NCI-H1092 treated with DMSO at 0.1 percent for 48 hours (cell line): ENCODE results near the gene CAPS2.
"Not testable (repeated sequence)": the region's sequence is repeated elsewhere in the genome, so short reads cannot be mapped to it uniquely, and the experiment has no call there.

Source experiments
- DNase-seq: peaks from one replicate; lab custom pipeline; 2025; lab: John Stamatoyannopoulos, UW

The CAPS2 gene

GRCh38 chr12:75329918-75330826, at the start of gene CAPS2:
CAPS2 (minus strand) TSS chr12:75330324; CDS start chr12:75326498, 3,826 bp downstream.
- DNase-seq, result peak; percentile 69

GRCh38 chr12:75378354-75378753, 48.2 kb upstream of the CAPS2 start:
- DNase-seq, result no peak

GRCh38 chr12:75374971-75375370, 44.8 kb upstream of the CAPS2 start:
- no peak for DNase-seq

GRCh38 chr12:75366629-75367028, 36.5 kb upstream of the CAPS2 start:
- no peak for DNase-seq

GRCh38 chr12:75364919-75365318, 34.8 kb upstream of the CAPS2 start:
- no peak for DNase-seq

- no peak for DNase-seq
Measured at GRCh38 chr12:75361408-75361807, 31.3 kb upstream of the CAPS2 start.

GRCh38 chr12:75360920-75361319, 30.8 kb upstream of the CAPS2 start:
- no peak for DNase-seq

- DNase-seq, result no peak
Measured at GRCh38 chr12:75354011-75354410, 23.9 kb upstream of the CAPS2 start.

GRCh38 chr12:75350413-75350812, 20.3 kb upstream of the CAPS2 start:
- no peak for DNase-seq

GRCh38 chr12:75349946-75350345, 19.8 kb upstream of the CAPS2 start:
- no peak for DNase-seq

- DNase-seq, result not testable (repeated sequence)
Measured at GRCh38 chr12:75346215-75346614, 16.1 kb upstream of the CAPS2 start.

GRCh38 chr12:75345531-75345930, 15.4 kb upstream of the CAPS2 start:
- DNase-seq, result no peak

- DNase-seq, result no peak
Measured at GRCh38 chr12:75341873-75342272, 11.7 kb upstream of the CAPS2 start.

GRCh38 chr12:75337905-75338304, 7.8 kb upstream of the CAPS2 start:
- no peak for DNase-seq

GRCh38 chr12:75334384-75335030, 4.4 kb upstream of the CAPS2 start, which contains the start of gene GLIPR1L1:
GLIPR1L1 (plus strand) TSS chr12:75334670; CDS start chr12:75334729, 59 bp downstream.
- no peak for DNase-seq

- no peak for DNase-seq
Measured at GRCh38 chr12:75327642-75328041, 2.5 kb downstream of the CAPS2 start.

- no peak for DNase-seq
Measured at GRCh38 chr12:75323663-75324062, 6.5 kb downstream of the CAPS2 start.

- DNase-seq, result no peak
Measured at GRCh38 chr12:75322464-75322863, 7.7 kb downstream of the CAPS2 start.

GRCh38 chr12:75317784-75318183, 12.3 kb downstream of the CAPS2 start:
- DNase-seq, result no peak

GRCh38 chr12:75315518-75315917, 14.6 kb downstream of the CAPS2 start:
- DNase-seq, result no peak

GRCh38 chr12:75311369-75311768, 18.8 kb downstream of the CAPS2 start:
- no peak for DNase-seq

GRCh38 chr12:75308279-75308678, 21.8 kb downstream of the CAPS2 start:
- DNase-seq, result no peak
